Measurements from ENCODE around the gene CACNA1D. TPM values are rescaled to one million over a fixed set of nuclear protein-coding genes. Genes with fewer than 3 reads are reported as not detected.
"Not testable (repeated sequence)": the region's sequence is repeated elsewhere in the genome, so short reads cannot be mapped to it uniquely, and the experiment has no call there.

The CACNA1D gene
- total and polyA plus RNA-seq, 2 donors (not counting 1 experiment from before 2014, with no cell fraction given) = 0.17 to 0.37 TPM

DNA sequence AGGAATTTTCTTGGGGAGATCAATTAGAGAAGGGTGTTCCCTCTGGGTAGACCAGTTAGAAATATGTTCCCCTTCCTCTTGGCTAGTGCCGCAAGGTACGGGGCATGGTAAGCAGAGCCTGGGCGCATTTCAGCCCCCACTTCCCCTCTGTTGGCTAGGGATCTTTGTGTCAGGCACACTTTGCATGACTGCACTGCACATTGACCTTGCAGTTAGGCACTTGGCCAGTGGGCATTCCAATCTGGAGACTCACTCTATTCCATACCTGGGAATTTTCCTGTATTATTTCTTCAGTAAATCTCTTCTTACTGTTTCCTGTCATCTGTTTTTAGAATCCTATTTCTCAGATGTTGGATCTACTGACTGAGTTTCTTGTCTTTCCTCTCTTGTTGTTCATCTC is 30.0 kb upstream of the CACNA1D start:
- Histone ChIP-seq H3K4me3 (replicated peaks in 1 of 4; ENCODE audit: control extremely low read depth in 1 of 4, insufficient read depth in 1 of 4, low read depth in 3 of 4, low read length in 4 of 4) (no peak overlapping the region), H3K27ac (ENCODE audit: insufficient read depth, low read length) (no peak overlapping the region), H3K27me3 (ENCODE audit: control insufficient read depth, insufficient read depth, low read length) (no peaks in the 10 kb centered on the region), H2AFZ (ENCODE audit: low read length) (no peak overlapping the region), H3K4me2 (ENCODE audit: extremely low read depth, insufficient read depth, low read length) (no peak overlapping the region), H3K79me2 (ENCODE audit: control insufficient read depth, insufficient read depth, low read length) (no peaks in the 10 kb centered on the region), H3K4me1 (ENCODE audit: control insufficient read depth, extremely low read depth, insufficient read depth, low read length) (no peaks in the 10 kb centered on the region), H3K36me3 (ENCODE audit: control insufficient read depth, insufficient read depth, low read length) (no peaks in the 10 kb centered on the region), H3K9me3 (ENCODE audit: control insufficient read depth, insufficient read depth, low read depth, low read length) (no peaks in the 10 kb centered on the region), H3K9ac (ENCODE audit: insufficient read depth, low read length) (no peak overlapping the region), H4K20me1 (ENCODE audit: control insufficient read depth, extremely low read depth, insufficient read depth, low read length) (no peaks in the 10 kb centered on the region)
- TF ChIP-seq, protein P1, sequence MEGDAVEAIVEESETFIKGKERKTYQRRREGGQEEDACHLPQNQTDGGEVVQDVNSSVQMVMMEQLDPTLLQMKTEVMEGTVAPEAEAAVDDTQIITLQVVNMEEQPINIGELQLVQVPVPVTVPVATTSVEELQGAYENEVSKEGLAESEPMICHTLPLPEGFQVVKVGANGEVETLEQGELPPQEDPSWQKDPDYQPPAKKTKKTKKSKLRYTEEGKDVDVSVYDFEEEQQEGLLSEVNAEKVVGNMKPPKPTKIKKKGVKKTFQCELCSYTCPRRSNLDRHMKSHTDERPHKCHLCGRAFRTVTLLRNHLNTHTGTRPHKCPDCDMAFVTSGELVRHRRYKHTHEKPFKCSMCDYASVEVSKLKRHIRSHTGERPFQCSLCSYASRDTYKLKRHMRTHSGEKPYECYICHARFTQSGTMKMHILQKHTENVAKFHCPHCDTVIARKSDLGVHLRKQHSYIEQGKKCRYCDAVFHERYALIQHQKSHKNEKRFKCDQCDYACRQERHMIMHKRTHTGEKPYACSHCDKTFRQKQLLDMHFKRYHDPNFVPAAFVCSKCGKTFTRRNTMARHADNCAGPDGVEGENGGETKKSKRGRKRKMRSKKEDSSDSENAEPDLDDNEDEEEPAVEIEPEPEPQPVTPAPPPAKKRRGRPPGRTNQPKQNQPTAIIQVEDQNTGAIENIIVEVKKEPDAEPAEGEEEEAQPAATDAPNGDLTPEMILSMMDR (conservative IDR thresholded peaks at IDR 0.05 in 1 of 2, IDR thresholded peaks at IDR 0.05 in 1 of 2; ENCODE audit: low read depth in 1 of 2, low read length in 2 of 2) = no peak
- no peak for TF ChIP-seq EZH2 (IDR thresholded peaks at IDR 0.05; ENCODE audit: low read length, missing control alignments)
- DNase-seq (ENCODE audit: low read depth in 2 of 2) = peak in 1 of 2 donors; percentile 11

DNA sequence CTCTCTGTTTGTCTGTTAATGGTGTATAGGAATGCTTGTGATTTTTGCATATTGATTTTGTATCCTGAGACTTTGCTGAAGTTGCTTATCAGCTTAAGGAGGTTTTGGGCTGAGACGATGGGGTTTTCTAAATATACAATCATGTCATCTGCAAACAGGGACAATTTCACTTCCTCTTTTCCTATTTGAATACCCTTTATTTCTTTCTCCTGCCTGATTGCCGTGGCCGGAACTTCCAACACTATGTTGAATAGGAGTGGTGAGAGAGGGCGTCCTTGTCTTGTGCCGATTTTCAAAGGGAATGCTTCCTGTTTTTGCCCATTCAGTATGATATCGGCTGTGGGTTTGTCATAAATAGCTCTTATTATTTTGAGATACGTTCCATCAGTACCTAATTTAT is 24.7 kb upstream of the CACNA1D start:
- not testable (repeated sequence) for H3K79me2 ChIP-seq (ENCODE audit: control insufficient read depth, insufficient read depth, low read length); H3K4me1 ChIP-seq (ENCODE audit: control insufficient read depth, extremely low read depth, insufficient read depth, low read length); H3K36me3 ChIP-seq (ENCODE audit: control insufficient read depth, insufficient read depth, low read length); DNase-seq (ENCODE audit: low read depth in 2 of 2); H3K27ac ChIP-seq (ENCODE audit: insufficient read depth, low read length); H3K4me3 ChIP-seq (replicated peaks in 1 of 4; ENCODE audit: control extremely low read depth in 1 of 4, insufficient read depth in 1 of 4, low read depth in 3 of 4, low read length in 4 of 4); H3K27me3 ChIP-seq (ENCODE audit: control insufficient read depth, insufficient read depth, low read length); H2AFZ ChIP-seq (ENCODE audit: low read length); H4K20me1 ChIP-seq (ENCODE audit: control insufficient read depth, extremely low read depth, insufficient read depth, low read length); H3K4me2 ChIP-seq (ENCODE audit: extremely low read depth, insufficient read depth, low read length); H3K9ac ChIP-seq (ENCODE audit: insufficient read depth, low read length); H3K9me3 ChIP-seq (ENCODE audit: control insufficient read depth, insufficient read depth, low read depth, low read length)

DNA sequence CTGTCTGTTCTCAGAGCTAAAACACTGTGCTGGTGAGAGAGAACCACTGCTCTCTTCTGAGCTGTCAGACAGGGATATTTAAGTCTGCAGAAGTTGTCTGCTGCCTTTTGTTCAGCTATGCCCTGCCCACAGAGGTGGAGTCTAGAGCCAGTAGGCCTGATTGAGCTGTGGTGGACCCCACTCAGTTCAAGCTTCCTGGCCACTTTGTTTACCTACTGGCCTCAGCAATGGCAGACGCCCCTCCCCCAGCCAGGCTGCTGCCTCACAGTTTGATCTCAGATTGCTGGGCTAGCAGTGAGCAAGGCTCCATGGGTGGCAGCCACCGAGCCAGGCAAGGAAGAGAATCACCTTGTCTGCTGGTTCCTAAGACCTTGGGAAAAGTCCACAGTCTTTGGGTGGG is 21.0 kb upstream of the CACNA1D start:
- H3K9ac ChIP-seq (ENCODE audit: insufficient read depth, low read length) = no peak overlapping the region
- H4K20me1 ChIP-seq (ENCODE audit: control insufficient read depth, extremely low read depth, insufficient read depth, low read length) = no peaks in the 10 kb centered on the region
- H3K36me3 ChIP-seq (ENCODE audit: control insufficient read depth, insufficient read depth, low read length) = no peaks in the 10 kb centered on the region
- H2AFZ ChIP-seq (ENCODE audit: low read length) = no peak overlapping the region
- H3K79me2 ChIP-seq (ENCODE audit: control insufficient read depth, insufficient read depth, low read length) = no peaks in the 10 kb centered on the region
- no peak for TF ChIP-seq EZH2 (IDR thresholded peaks at IDR 0.05; ENCODE audit: low read length, missing control alignments)
- TF ChIP-seq, protein P1 (conservative IDR thresholded peaks at IDR 0.05 in 1 of 2, IDR thresholded peaks at IDR 0.05 in 1 of 2; ENCODE audit: low read depth in 1 of 2, low read length in 2 of 2) = no peak
- DNase-seq (ENCODE audit: low read depth in 2 of 2) = no peak
- no peak overlapping the region for H3K4me2 ChIP-seq (ENCODE audit: extremely low read depth, insufficient read depth, low read length)
- no peak overlapping the region for H3K4me3 ChIP-seq (replicated peaks in 1 of 4; ENCODE audit: control extremely low read depth in 1 of 4, insufficient read depth in 1 of 4, low read depth in 3 of 4, low read length in 4 of 4)
- no peaks in the 10 kb centered on the region for H3K4me1 ChIP-seq (ENCODE audit: control insufficient read depth, extremely low read depth, insufficient read depth, low read length)
- H3K27ac ChIP-seq (ENCODE audit: insufficient read depth, low read length) = no peak overlapping the region
- no peaks in the 10 kb centered on the region for H3K27me3 ChIP-seq (ENCODE audit: control insufficient read depth, insufficient read depth, low read length)
- H3K9me3 ChIP-seq (ENCODE audit: control insufficient read depth, insufficient read depth, low read depth, low read length) = no peaks in the 10 kb centered on the region

DNA sequence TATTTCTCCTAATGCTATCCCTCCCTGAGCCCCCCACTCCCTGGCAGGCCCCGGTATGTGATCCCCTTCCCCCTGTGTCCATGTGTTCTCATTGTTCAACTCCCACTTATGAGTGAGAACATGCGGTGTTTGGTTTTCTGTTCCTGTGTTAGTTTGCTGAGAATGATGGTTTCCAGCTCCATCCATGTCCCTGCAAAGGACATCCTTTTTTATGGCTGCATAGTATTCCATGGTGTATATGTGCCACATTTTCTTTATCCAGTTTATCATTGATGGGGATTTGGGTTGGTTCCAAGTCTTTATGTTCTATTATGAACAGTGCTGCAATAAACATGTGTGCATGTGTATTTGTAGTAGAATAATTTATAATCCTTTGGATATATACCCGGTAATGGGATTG is 18.0 kb upstream of the CACNA1D start:
- not testable (repeated sequence) for DNase-seq (ENCODE audit: low read depth in 2 of 2); H2AFZ ChIP-seq (ENCODE audit: low read length); H4K20me1 ChIP-seq (ENCODE audit: control insufficient read depth, extremely low read depth, insufficient read depth, low read length); H3K4me2 ChIP-seq (ENCODE audit: extremely low read depth, insufficient read depth, low read length); H3K79me2 ChIP-seq (ENCODE audit: control insufficient read depth, insufficient read depth, low read length); H3K27me3 ChIP-seq (ENCODE audit: control insufficient read depth, insufficient read depth, low read length); H3K9me3 ChIP-seq (ENCODE audit: control insufficient read depth, insufficient read depth, low read depth, low read length); H3K4me3 ChIP-seq (replicated peaks in 1 of 4; ENCODE audit: control extremely low read depth in 1 of 4, insufficient read depth in 1 of 4, low read depth in 3 of 4, low read length in 4 of 4); H3K4me1 ChIP-seq (ENCODE audit: control insufficient read depth, extremely low read depth, insufficient read depth, low read length); H3K27ac ChIP-seq (ENCODE audit: insufficient read depth, low read length); H3K9ac ChIP-seq (ENCODE audit: insufficient read depth, low read length); H3K36me3 ChIP-seq (ENCODE audit: control insufficient read depth, insufficient read depth, low read length)

DNA sequence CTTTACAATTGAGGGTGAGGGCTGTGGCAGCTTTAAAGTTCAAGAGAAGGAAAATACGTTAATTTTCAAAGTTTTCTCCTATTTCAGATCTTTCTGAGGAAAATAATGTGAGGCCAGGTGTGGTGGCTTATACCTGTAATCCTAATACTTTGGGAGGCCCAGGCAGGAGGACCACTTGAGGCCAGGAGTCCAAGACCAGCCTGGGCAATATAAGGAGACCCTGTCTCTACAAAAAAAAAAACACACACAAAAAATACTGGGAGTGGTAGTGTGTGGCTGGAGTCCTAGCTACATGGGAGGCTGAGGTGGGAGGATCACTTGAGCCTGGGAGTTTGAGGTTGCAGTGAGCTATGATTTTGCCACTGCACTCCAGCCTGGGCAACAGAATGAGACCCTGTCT is 16.7 kb upstream of the CACNA1D start:
- DNase-seq (ENCODE audit: low read depth in 2 of 2); H3K4me3 ChIP-seq (replicated peaks in 1 of 4; ENCODE audit: control extremely low read depth in 1 of 4, insufficient read depth in 1 of 4, low read depth in 3 of 4, low read length in 4 of 4); H3K27ac ChIP-seq (ENCODE audit: insufficient read depth, low read length); H3K36me3 ChIP-seq (ENCODE audit: control insufficient read depth, insufficient read depth, low read length); H3K4me2 ChIP-seq (ENCODE audit: extremely low read depth, insufficient read depth, low read length); H3K9me3 ChIP-seq (ENCODE audit: control insufficient read depth, insufficient read depth, low read depth, low read length); H4K20me1 ChIP-seq (ENCODE audit: control insufficient read depth, extremely low read depth, insufficient read depth, low read length); H3K79me2 ChIP-seq (ENCODE audit: control insufficient read depth, insufficient read depth, low read length); H3K4me1 ChIP-seq (ENCODE audit: control insufficient read depth, extremely low read depth, insufficient read depth, low read length); H3K9ac ChIP-seq (ENCODE audit: insufficient read depth, low read length); H2AFZ ChIP-seq (ENCODE audit: low read length); H3K27me3 ChIP-seq (ENCODE audit: control insufficient read depth, insufficient read depth, low read length): not testable (repeated sequence)
